ENCODE data around the gene ZNF668. TPM values are rescaled to one million over a fixed set of nuclear protein-coding genes. Genes with fewer than 3 reads are reported as not detected.
"Not testable (repeated sequence)": the region's sequence is repeated elsewhere in the genome, so short reads cannot be mapped to it uniquely, and the experiment has no call there.

ZNF668 gene
- total RNA-seq, 1 experiment from 2014 or later: 21.5 TPM

GRCh38 chr16:31013292-31013691 lies 60.7 kb downstream of the ZNF668 start:
- not testable (repeated sequence) for DNase-seq (ENCODE audit: low read depth)

- DNase-seq (ENCODE audit: low read depth): not testable (repeated sequence)
These were observed 62.2 kb downstream of the ZNF668 start for GRCh38 chr16:31011815-31012214.

Other genes with a start within 250 kb of the ZNF668 start
- 42.5 and 56.2 TPM in 2 replicates for gene BCL7C, start 180.2 kb downstream of the ZNF668 start, total RNA-seq (2014; rRNA removed; shearing (Covaris generic))
- gene CTF1, start 177.6 kb downstream of the ZNF668 start, total RNA-seq (2014; rRNA removed; shearing (Covaris generic)): not detected in 2 replicates
- gene FBXL19, start 150.7 kb downstream of the ZNF668 start, total RNA-seq (2014; rRNA removed; shearing (Covaris generic)): 61.1 and 70.8 TPM in 2 replicates
- 9.4 and 10.5 TPM in 2 replicates for gene ORAI3, start 125.2 kb downstream of the ZNF668 start, total RNA-seq (2014; rRNA removed; shearing (Covaris generic))
- 3.1 and 5.3 TPM in 2 replicates for gene SETD1A, start 116.5 kb downstream of the ZNF668 start, total RNA-seq (2014; rRNA removed; shearing (Covaris generic))
- 7.3 and 8.9 TPM in 2 replicates for gene HSD3B7, start 89.0 kb downstream of the ZNF668 start, total RNA-seq (2014; rRNA removed; shearing (Covaris generic))
- 1.0 and 2.1 TPM in 2 replicates for gene STX1B, start 63.6 kb downstream of the ZNF668 start, total RNA-seq (2014; rRNA removed; shearing (Covaris generic))
- gene STX4, start 40.7 kb downstream of the ZNF668 start, total RNA-seq (2014; rRNA removed; shearing (Covaris generic)): 37.9 and 43.7 TPM in 2 replicates
- 14.0 and 24.8 TPM in 2 replicates for gene ZNF646, start 182 bp upstream of the ZNF668 start, total RNA-seq (2014; rRNA removed; shearing (Covaris generic))
- 0.72 and 0.80 TPM in 2 replicates for gene PRSS53, start 14.7 kb upstream of the ZNF668 start, total RNA-seq (2014; rRNA removed; shearing (Covaris generic))
- 104 and 114 TPM in 2 replicates for gene VKORC1, start 20.6 kb upstream of the ZNF668 start, total RNA-seq (2014; rRNA removed; shearing (Covaris generic))
- gene BCKDK, start 34.1 kb upstream of the ZNF668 start, total RNA-seq (2014; rRNA removed; shearing (Covaris generic)): 56.4 and 66.0 TPM in 2 replicates
- 57.0 and 62.1 TPM in 2 replicates for gene KAT8, start 43.4 kb upstream of the ZNF668 start, total RNA-seq (2014; rRNA removed; shearing (Covaris generic))
- not detected in 2 replicates for gene PRSS8, start 61.5 kb upstream of the ZNF668 start, total RNA-seq (2014; rRNA removed; shearing (Covaris generic))
- gene PRSS36, start 75.8 kb upstream of the ZNF668 start, total RNA-seq (2014; rRNA removed; shearing (Covaris generic)): 0.77 and 2.0 TPM in 2 replicates
- gene FUS, start 105.9 kb upstream of the ZNF668 start, total RNA-seq (2014; rRNA removed; shearing (Covaris generic)): 21.7 and 34.0 TPM in 2 replicates
- 0.63 and 0.72 TPM in 2 replicates for gene PYCARD, start 128.5 kb upstream of the ZNF668 start, total RNA-seq (2014; rRNA removed; shearing (Covaris generic))
- gene TRIM72, start 139.9 kb upstream of the ZNF668 start, total RNA-seq (2014; rRNA removed; shearing (Covaris generic)): 0.06 TPM in 1 of 2 replicates, not detected in the other
- not detected in 2 replicates for gene PYDC1, start 142.9 kb upstream of the ZNF668 start, total RNA-seq (2014; rRNA removed; shearing (Covaris generic))
- 0.02 and 0.03 TPM in 2 replicates for gene ITGAM, start 185.7 kb upstream of the ZNF668 start, total RNA-seq (2014; rRNA removed; shearing (Covaris generic))